ENCODE results near the gene ZNF816.

The ZNF816 gene

DNA sequence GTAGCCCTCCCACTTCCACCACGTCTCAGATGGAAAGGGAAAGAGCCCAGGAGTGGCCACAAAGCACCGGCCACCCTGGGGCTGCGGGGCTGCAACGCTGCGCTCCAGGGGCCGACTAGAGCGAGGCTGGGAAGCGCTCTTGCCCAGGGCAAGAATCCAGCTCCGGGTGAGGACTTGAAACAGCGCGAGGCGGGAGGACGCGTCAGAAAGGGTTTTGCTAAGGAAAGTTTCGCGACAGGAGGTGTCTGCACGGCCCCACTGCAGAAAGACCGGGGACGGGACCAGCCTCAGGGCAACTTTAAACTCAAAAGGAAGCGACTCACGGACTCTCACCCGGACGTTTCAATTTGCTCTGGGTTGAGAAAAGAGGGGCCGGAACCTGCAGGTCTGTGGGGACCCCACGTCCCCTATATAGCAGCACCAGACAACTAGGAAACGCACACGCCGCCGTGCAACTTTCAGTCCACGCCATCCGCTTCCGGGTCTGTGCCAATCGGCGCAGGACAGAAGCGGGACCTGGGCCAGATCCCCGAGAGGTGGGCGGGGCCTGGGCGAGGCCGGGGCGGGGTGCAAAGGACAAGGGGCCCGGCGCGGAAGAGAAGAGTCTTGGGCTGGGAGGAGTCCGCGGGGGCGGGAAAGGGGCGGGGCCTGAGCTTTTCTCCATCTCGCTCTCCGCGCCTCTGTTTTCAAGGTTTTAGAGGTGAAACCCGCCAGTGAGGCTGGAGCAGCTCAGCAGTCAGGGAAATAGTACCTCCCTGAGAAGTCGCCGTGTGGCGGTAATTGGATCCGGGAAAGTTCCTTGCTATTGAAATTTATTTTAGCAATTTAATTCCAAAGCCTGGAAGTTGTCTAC is at the start of gene ZNF816:
TSS of gene ZNF816 (minus strand) at position 488 of the 853 bp plus-strand sequence. CDS start 6,792 bp downstream, outside the sequence.
- Histone ChIP-seq H3K27ac (ENCODE audit: low read depth, low read length) (peak within 1 kb of the TSS; percentile 73), H3K4me1 (ENCODE audit: control insufficient read depth in 5 of 5, insufficient read depth in 5 of 5, low read length in 5 of 5) (peaks cover 1 to 21% (median 19%) of the 10 kb centered on the region in 5 donors), H3K27me3 (ENCODE audit: control insufficient read depth in 5 of 5, insufficient read depth in 4 of 5, low read length in 5 of 5) (no peaks in the 10 kb centered on the region), H3K36me3 (ENCODE audit: control insufficient read depth in 5 of 5, insufficient read depth in 5 of 5, low read length in 5 of 5) (peaks cover 0 to 5% (median 4%) of the 10 kb centered on the region in 5 donors), H3K9ac (ENCODE audit: low read length in 5 of 5) (peak within 1 kb of the TSS; percentile 56 to 80 (median 73)), H3K9me3 (ENCODE audit: control insufficient read depth in 5 of 5, low read length in 5 of 5) (peaks cover 0 to 23% (median 4%) of the 10 kb centered on the region in 5 donors), H3K4me3 (ENCODE audit: low read depth in 1 of 5, low read length in 5 of 5) (peak within 1 kb of the TSS; percentile 84 to 93 (median 90))

DNA sequence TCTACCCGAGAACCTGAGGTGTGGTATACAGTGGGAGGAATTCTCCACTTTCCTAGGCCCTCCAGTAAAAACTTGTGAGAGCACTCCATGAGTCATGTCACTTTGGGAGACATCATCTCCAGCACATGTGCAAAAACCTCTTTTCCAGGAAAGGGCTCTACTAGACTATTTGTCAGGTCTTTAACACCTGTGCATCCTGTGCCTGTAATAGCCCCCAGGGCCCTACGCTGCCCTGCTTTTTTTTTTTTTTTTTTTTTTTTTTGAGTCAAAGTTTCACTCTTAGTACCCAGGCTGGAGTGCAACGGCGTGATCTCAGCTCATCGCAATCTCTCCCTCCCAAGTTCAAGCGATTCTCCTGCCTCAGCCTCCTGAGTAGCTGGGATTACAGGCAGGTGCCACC is 49.3 kb upstream of the ZNF816 start:
- Histone ChIP-seq H3K9me3 (ENCODE audit: control insufficient read depth in 5 of 5, low read length in 5 of 5) (peaks cover 0 to 5% (median 0%) of the 10 kb centered on the region in 5 donors), H3K27ac (ENCODE audit: low read depth, low read length) (no peak overlapping the region), H3K36me3 (ENCODE audit: control insufficient read depth in 5 of 5, insufficient read depth in 5 of 5, low read length in 5 of 5) (no peaks in the 10 kb centered on the region), H3K9ac (ENCODE audit: low read length in 5 of 5) (no peak overlapping the region), H3K4me1 (ENCODE audit: control insufficient read depth in 5 of 5, insufficient read depth in 5 of 5, low read length in 5 of 5) (no peaks in the 10 kb centered on the region), H3K4me3 (ENCODE audit: low read depth in 1 of 5, low read length in 5 of 5) (no peak overlapping the region), H3K27me3 (ENCODE audit: control insufficient read depth in 5 of 5, insufficient read depth in 4 of 5, low read length in 5 of 5) (peaks cover 0 to 4% (median 0%) of the 10 kb centered on the region in 5 donors)

DNA sequence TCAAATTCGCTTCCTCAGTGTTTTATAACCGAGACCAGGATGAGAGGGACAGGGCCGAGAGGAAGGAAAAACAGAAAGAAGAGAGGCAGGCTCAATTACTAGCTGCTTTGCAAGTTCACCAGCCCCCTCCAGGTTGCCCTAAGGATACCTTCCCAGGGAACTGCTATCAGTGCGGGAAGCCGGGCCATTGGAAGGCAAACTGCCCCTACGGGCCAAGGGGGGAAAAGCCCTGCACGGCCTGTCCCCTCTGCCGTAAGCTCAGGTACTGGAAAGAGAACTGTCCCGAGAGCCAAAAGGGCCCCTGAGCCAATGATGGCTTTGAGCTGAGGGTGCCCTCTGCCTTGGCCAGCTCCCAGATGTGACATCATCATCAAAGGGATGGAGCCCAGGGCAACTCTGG is 47.8 kb upstream of the ZNF816 start:
- Histone ChIP-seq H3K4me1 (ENCODE audit: control insufficient read depth in 5 of 5, insufficient read depth in 5 of 5, low read length in 5 of 5) (no peaks in the 10 kb centered on the region), H3K27me3 (ENCODE audit: control insufficient read depth in 5 of 5, insufficient read depth in 4 of 5, low read length in 5 of 5) (peaks cover 0 to 4% (median 0%) of the 10 kb centered on the region in 5 donors), H3K4me3 (ENCODE audit: low read depth in 1 of 5, low read length in 5 of 5) (no peak overlapping the region), H3K27ac (ENCODE audit: low read depth, low read length) (no peak overlapping the region), H3K36me3 (ENCODE audit: control insufficient read depth in 5 of 5, insufficient read depth in 5 of 5, low read length in 5 of 5) (no peaks in the 10 kb centered on the region), H3K9ac (ENCODE audit: low read length in 5 of 5) (no peak overlapping the region), H3K9me3 (ENCODE audit: control insufficient read depth in 5 of 5, low read length in 5 of 5) (peaks cover 0 to 5% (median 0%) of the 10 kb centered on the region in 5 donors)

DNA sequence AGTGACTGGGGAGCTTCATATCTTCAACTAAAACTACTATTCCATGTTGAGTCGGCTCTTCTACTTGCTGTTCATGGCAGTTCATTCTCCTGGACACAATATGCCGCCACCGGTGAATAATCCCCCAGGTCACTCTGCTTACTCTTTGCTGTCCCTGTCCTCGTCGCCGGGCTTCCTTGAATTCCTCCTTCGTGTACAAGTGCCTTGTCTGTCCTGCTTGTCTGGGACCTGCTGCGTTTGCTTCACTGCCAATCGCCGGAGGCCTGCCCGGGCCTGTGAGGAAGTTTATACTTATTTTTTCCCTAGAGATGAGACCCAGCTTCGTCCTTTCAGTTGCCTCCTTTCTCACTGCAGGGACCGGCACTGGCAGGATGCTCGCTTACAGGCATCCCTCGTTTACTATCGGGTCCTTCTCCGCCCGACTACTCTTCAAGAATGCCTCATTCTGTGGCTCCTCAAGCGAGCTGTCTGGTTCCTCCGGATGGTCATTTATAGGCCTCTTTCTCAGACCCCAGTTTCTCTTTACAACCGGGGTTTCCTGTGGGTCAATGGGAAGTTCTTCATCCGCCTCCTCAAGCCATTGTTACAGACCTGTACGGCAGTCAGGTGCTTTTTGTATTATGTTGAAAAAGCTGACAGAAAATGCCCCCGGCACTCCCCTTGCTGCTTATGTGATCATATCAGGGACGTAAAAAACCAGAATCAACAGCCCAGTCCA is 45.5 kb upstream of the ZNF816 start:
- H3K4me3 ChIP-seq (ENCODE audit: low read depth in 1 of 5, low read length in 5 of 5), result no peak overlapping the region

DNA sequence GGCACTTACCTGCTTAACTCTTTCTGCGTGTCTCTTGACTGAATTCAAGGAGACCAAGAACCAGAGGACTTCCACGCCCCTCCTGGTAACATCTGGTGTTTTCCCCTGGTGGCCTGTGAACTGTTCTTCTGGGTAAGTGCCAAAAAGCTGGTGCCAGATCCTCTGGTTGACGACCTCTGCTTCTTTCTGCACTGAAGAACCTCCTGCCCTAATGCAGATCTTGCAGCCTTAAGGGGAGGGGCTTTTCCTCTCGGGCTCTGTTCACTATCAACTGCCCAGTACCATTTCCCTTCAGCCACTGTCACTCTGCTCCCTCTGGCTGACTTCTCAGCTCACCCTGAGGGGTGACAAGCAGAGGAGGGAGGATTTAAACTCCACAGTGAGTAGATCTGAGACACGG is 44.9 kb upstream of the ZNF816 start:
- no peaks in the 10 kb centered on the region for H3K36me3 ChIP-seq (ENCODE audit: control insufficient read depth in 5 of 5, insufficient read depth in 5 of 5, low read length in 5 of 5)
- H3K27me3 ChIP-seq (ENCODE audit: control insufficient read depth in 5 of 5, insufficient read depth in 4 of 5, low read length in 5 of 5), result peaks cover 0 to 4% (median 0%) of the 10 kb centered on the region in 5 donors
- H3K9me3 ChIP-seq (ENCODE audit: control insufficient read depth in 5 of 5, low read length in 5 of 5), result peaks cover 0 to 2% (median 0%) of the 10 kb centered on the region in 5 donors
- no peaks in the 10 kb centered on the region for H3K4me1 ChIP-seq (ENCODE audit: control insufficient read depth in 5 of 5, insufficient read depth in 5 of 5, low read length in 5 of 5)
- no peak overlapping the region for H3K4me3 ChIP-seq (ENCODE audit: low read depth in 1 of 5, low read length in 5 of 5)
- no peak overlapping the region for H3K9ac ChIP-seq (ENCODE audit: low read length in 5 of 5)
- no peak overlapping the region for H3K27ac ChIP-seq (ENCODE audit: low read depth, low read length)

More for the DNA sequence above, 45.5 kb upstream of the ZNF816 start:
- H3K27me3 ChIP-seq (ENCODE audit: control insufficient read depth in 5 of 5, insufficient read depth in 4 of 5, low read length in 5 of 5), result peaks cover 0 to 4% (median 0%) of the 10 kb centered on the region in 5 donors
- peaks cover 0 to 4% (median 0%) of the 10 kb centered on the region in 5 donors for H3K9me3 ChIP-seq (ENCODE audit: control insufficient read depth in 5 of 5, low read length in 5 of 5)
- no peak overlapping the region for H3K9ac ChIP-seq (ENCODE audit: low read length in 5 of 5)
- H3K36me3 ChIP-seq (ENCODE audit: control insufficient read depth in 5 of 5, insufficient read depth in 5 of 5, low read length in 5 of 5), result no peaks in the 10 kb centered on the region
- H3K27ac ChIP-seq (ENCODE audit: low read depth, low read length), result no peak overlapping the region
- H3K4me1 ChIP-seq (ENCODE audit: control insufficient read depth in 5 of 5, insufficient read depth in 5 of 5, low read length in 5 of 5), result no peaks in the 10 kb centered on the region

DNA sequence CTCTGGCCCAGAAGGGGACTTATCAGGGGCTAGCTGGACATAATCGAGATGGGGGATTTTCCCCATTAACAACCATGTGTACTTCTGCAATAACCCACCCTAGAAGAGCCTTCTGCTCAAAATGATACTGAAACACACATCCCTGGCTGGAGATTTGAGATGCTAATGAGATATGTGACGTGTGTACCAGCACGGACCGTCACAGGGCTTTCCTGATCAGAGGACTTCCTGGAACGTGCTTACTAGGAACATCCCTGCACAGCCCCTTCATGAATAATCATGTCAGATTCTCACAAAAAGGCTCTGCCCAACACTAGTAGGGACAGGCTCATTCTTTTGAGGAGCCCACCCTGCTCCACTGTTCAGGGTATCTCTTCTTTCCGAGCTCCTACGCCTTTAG is 44.5 kb upstream of the ZNF816 start:
- H3K27ac ChIP-seq (ENCODE audit: low read depth, low read length), result no peak overlapping the region
- H3K27me3 ChIP-seq (ENCODE audit: control insufficient read depth in 5 of 5, insufficient read depth in 4 of 5, low read length in 5 of 5), result peaks cover 0 to 4% (median 0%) of the 10 kb centered on the region in 5 donors
- H3K36me3 ChIP-seq (ENCODE audit: control insufficient read depth in 5 of 5, insufficient read depth in 5 of 5, low read length in 5 of 5), result no peaks in the 10 kb centered on the region
- H3K4me3 ChIP-seq (ENCODE audit: low read depth in 1 of 5, low read length in 5 of 5), result no peak overlapping the region
- no peaks in the 10 kb centered on the region for H3K4me1 ChIP-seq (ENCODE audit: control insufficient read depth in 5 of 5, insufficient read depth in 5 of 5, low read length in 5 of 5)
- no peak overlapping the region for H3K9ac ChIP-seq (ENCODE audit: low read length in 5 of 5)
- no peaks in the 10 kb centered on the region for H3K9me3 ChIP-seq (ENCODE audit: control insufficient read depth in 5 of 5, low read length in 5 of 5)

DNA sequence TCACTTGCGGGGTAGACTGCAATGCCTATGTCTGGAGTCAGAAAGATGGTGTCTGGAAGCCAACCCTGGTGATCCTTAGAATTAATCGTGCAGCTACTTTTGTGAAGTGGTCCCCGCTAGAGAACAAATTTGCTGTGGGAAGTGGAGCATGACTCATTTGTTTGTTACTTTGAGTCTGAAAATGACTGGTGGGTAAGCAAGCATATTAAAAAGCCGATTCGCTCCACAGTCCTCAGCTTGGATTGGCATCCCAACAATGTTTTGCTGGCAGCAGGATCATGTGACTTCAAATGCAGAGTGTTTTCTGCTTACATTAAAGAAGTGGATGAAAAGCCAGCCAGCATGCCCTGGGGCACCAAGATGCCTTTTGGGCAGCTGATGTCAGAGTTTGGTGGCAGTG is 41.6 kb upstream of the ZNF816 start:
- no peaks in the 10 kb centered on the region for H3K27me3 ChIP-seq (ENCODE audit: control insufficient read depth in 5 of 5, insufficient read depth in 4 of 5, low read length in 5 of 5)
- no peaks in the 10 kb centered on the region for H3K36me3 ChIP-seq (ENCODE audit: control insufficient read depth in 5 of 5, insufficient read depth in 5 of 5, low read length in 5 of 5)
- H3K4me1 ChIP-seq (ENCODE audit: control insufficient read depth in 5 of 5, insufficient read depth in 5 of 5, low read length in 5 of 5), result no peaks in the 10 kb centered on the region
- H3K9me3 ChIP-seq (ENCODE audit: control insufficient read depth in 5 of 5, low read length in 5 of 5), result no peaks in the 10 kb centered on the region
- no peak overlapping the region for H3K27ac ChIP-seq (ENCODE audit: low read depth, low read length)
- no peak overlapping the region for H3K9ac ChIP-seq (ENCODE audit: low read length in 5 of 5)
- H3K4me3 ChIP-seq (ENCODE audit: low read depth in 1 of 5, low read length in 5 of 5), result no peak overlapping the region

DNA sequence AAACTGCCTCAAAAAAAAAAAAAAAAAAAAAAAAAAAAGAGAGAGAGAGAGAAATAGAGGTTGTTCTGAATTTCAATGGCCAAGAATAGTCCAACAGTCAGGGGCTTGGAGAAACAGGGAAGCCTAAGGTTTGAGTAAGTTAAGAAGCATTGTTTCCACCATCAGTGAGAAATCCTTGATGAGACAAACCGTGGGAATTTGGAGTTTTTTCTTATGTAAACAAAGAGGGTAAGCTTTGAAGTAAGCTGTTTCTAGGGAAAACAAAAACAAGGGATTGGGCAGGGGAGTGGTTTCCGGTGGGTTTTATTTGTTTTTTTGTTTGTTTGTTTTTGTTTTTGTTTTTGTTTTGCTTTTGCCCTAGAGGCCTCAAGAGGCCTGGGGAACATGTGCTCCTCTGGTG is 39.8 kb upstream of the ZNF816 start:
- H3K9ac ChIP-seq (ENCODE audit: low read length in 5 of 5), result no peak overlapping the region
- H3K4me3 ChIP-seq (ENCODE audit: low read depth in 1 of 5, low read length in 5 of 5), result no peak overlapping the region
- H3K9me3 ChIP-seq (ENCODE audit: control insufficient read depth in 5 of 5, low read length in 5 of 5), result no peaks in the 10 kb centered on the region
- no peaks in the 10 kb centered on the region for H3K27me3 ChIP-seq (ENCODE audit: control insufficient read depth in 5 of 5, insufficient read depth in 4 of 5, low read length in 5 of 5)
- no peak overlapping the region for H3K27ac ChIP-seq (ENCODE audit: low read depth, low read length)
- H3K36me3 ChIP-seq (ENCODE audit: control insufficient read depth in 5 of 5, insufficient read depth in 5 of 5, low read length in 5 of 5), result no peaks in the 10 kb centered on the region
- H3K4me1 ChIP-seq (ENCODE audit: control insufficient read depth in 5 of 5, insufficient read depth in 5 of 5, low read length in 5 of 5), result no peaks in the 10 kb centered on the region

DNA sequence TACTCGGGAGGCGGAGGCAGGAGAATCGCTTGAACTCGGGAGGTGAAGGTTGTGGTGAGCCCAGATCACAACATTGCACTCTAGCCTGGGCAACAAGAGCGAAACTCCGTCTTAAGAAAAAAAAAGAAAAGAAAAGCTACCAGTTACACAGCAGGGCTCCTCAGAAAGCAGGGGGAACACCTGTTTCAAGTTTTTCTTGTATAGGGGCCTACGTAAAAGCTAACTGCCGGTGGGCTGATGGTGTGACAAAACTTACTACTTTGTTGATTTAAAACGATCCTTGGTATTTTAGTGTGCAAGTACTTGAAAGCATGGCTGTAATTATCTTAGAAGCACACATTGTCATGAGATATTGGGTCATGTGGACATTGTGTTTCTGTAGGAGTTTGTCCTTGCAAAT is 35.3 kb upstream of the ZNF816 start:
- H3K36me3 ChIP-seq (ENCODE audit: control insufficient read depth in 5 of 5, insufficient read depth in 5 of 5, low read length in 5 of 5), result no peaks in the 10 kb centered on the region
- peaks cover 3 to 9% (median 5%) of the 10 kb centered on the region in 5 donors for H3K4me1 ChIP-seq (ENCODE audit: control insufficient read depth in 5 of 5, insufficient read depth in 5 of 5, low read length in 5 of 5)
- no peak overlapping the region for H3K4me3 ChIP-seq (ENCODE audit: low read depth in 1 of 5, low read length in 5 of 5)
- H3K9me3 ChIP-seq (ENCODE audit: control insufficient read depth in 5 of 5, low read length in 5 of 5), result no peaks in the 10 kb centered on the region
- no peak overlapping the region for H3K27ac ChIP-seq (ENCODE audit: low read depth, low read length)
- H3K27me3 ChIP-seq (ENCODE audit: control insufficient read depth in 5 of 5, insufficient read depth in 4 of 5, low read length in 5 of 5), result no peaks in the 10 kb centered on the region
- H3K9ac ChIP-seq (ENCODE audit: low read length in 5 of 5), result no peak overlapping the region

DNA sequence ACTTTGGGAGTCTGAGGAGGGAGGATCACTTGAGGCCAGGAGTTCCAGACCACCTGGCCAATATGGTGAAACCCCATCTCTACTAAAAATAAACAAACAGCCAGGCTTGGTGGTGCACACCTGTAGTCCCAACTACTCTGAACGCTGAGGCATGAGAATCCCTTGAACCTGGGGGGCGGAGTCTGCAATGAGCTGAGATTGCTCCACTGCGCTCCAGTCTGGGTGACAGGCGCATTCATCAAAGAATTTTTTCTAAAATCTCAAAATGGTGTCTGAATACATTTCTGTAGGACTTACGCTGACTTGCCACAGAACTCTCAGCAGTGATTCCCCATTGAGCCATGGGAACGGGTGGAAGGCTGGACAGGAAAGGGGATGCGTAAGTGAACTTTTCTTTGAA is 33.0 kb upstream of the ZNF816 start:
- Histone ChIP-seq H3K27me3 (ENCODE audit: control insufficient read depth in 5 of 5, insufficient read depth in 4 of 5, low read length in 5 of 5) (no peaks in the 10 kb centered on the region), H3K9ac (ENCODE audit: low read length in 5 of 5) (no peak overlapping the region), H3K36me3 (ENCODE audit: control insufficient read depth in 5 of 5, insufficient read depth in 5 of 5, low read length in 5 of 5) (no peaks in the 10 kb centered on the region), H3K4me3 (ENCODE audit: low read depth in 1 of 5, low read length in 5 of 5) (no peak overlapping the region), H3K27ac (ENCODE audit: low read depth, low read length) (no peak overlapping the region), H3K4me1 (ENCODE audit: control insufficient read depth in 5 of 5, insufficient read depth in 5 of 5, low read length in 5 of 5) (peaks cover 3 to 15% (median 14%) of the 10 kb centered on the region in 5 donors), H3K9me3 (ENCODE audit: control insufficient read depth in 5 of 5, low read length in 5 of 5) (no peaks in the 10 kb centered on the region)

Measured in subcutaneous abdominal adipose tissue (tissue), 5 donors.